ENCODE results near the gene HEBP2.

The HEBP2 gene

DNA sequence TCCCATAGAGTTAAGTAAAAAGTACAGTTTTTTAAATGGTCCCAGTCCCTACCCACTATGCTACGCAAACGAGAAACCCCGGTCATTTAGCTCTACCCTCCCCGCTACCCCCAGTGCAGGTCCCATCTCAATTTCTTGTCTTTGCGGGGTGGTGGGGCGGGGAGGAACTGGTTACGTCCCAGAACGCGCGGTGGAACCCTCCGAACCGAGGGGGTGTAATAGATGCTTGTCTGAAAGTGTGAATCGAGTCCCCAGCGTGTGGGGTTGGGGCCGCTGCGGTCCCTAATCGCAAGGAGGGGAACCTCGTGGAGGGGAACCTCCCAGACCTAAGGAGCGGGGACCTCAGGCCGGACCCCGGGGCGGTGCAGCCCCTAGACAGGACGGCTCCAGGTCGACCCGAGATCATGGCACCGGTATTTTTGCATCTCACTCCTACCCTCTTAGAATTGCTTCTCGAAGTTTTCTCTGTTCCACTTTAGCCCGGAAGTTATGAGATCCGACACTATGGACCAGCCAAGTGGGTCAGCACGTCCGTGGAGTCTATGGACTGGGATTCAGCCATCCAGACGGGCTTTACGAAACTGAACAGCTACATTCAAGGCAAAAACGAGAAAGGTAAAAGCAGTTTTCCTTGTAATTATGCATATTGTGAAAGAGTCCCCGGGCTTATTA is 779 bp downstream of the HEBP2 start:
- no peaks in the 10 kb centered on the region for H4K20me1 ChIP-seq (ENCODE audit: insufficient read depth)
- peak overlapping the region; percentile 86; the same call in 1 of the 2 replicates for H3K9ac ChIP-seq
- H3K36me3 ChIP-seq (ENCODE audit: insufficient read depth), result no peaks in the 10 kb centered on the region
- peak overlapping the region; percentile 7; the same call in 1 of the 2 replicates for H3K27ac ChIP-seq
- peaks cover 9% of the 10 kb centered on the region for H3K4me1 ChIP-seq (ENCODE audit: low read depth, poor library complexity, severe bottlenecking)
- no peaks in the 10 kb centered on the region for H3K27me3 ChIP-seq (ENCODE audit: insufficient read depth, low read depth)
- no peak overlapping the region for H3K4me3 ChIP-seq (IDR thresholded peaks at IDR 0.05; ENCODE audit: insufficient read depth, low read depth, low read length)
- no peaks in the 10 kb centered on the region for H3K79me2 ChIP-seq (ENCODE audit: insufficient read depth, low read depth)
- H2AFZ ChIP-seq (ENCODE audit: low read depth), result peak overlapping the region; percentile 100
- TF ChIP-seq, protein P1, sequence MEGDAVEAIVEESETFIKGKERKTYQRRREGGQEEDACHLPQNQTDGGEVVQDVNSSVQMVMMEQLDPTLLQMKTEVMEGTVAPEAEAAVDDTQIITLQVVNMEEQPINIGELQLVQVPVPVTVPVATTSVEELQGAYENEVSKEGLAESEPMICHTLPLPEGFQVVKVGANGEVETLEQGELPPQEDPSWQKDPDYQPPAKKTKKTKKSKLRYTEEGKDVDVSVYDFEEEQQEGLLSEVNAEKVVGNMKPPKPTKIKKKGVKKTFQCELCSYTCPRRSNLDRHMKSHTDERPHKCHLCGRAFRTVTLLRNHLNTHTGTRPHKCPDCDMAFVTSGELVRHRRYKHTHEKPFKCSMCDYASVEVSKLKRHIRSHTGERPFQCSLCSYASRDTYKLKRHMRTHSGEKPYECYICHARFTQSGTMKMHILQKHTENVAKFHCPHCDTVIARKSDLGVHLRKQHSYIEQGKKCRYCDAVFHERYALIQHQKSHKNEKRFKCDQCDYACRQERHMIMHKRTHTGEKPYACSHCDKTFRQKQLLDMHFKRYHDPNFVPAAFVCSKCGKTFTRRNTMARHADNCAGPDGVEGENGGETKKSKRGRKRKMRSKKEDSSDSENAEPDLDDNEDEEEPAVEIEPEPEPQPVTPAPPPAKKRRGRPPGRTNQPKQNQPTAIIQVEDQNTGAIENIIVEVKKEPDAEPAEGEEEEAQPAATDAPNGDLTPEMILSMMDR (conservative IDR thresholded peaks at IDR 0.05; ENCODE audit: low read depth, low read length), result no peak
- H3K4me2 ChIP-seq, result peak overlapping the region; percentile 80

DNA sequence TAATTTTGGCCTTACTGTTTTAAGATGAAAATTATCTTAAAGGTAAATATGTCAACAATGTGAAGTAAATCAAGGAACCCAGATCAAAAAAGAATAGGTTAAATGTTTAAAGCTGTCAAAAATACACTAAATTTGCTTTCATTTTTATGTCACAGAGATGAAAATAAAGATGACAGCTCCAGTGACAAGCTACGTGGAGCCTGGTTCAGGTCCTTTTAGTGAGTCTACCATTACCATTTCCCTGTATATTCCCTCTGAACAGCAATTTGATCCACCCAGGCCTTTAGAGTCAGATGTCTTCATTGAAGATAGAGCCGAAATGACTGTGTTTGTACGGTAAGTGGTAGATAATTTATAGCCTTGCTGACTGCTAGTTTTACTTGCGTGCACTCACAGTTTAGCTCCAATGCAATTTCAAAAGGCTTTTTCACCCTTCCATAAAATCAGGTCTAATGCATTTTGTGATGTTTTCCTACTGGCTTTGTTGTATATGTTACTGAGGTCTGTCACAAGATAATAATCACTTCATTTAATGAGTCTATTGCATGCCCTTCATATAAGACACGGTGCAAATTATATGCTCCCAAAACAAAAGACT is 1.9 kb downstream of the HEBP2 start:
- H3K79me2 ChIP-seq (ENCODE audit: insufficient read depth, low read depth), result no peaks in the 10 kb centered on the region
- no peak overlapping the region for H3K4me3 ChIP-seq (IDR thresholded peaks at IDR 0.05; ENCODE audit: insufficient read depth, low read depth, low read length)
- H3K4me2 ChIP-seq, result no peak overlapping the region
- H3K27me3 ChIP-seq (ENCODE audit: insufficient read depth, low read depth), result no peaks in the 10 kb centered on the region
- H3K9ac ChIP-seq, result no peak overlapping the region
- H3K27ac ChIP-seq, result no peak overlapping the region
- no peaks in the 10 kb centered on the region for H3K36me3 ChIP-seq (ENCODE audit: insufficient read depth)
- peaks cover 9% of the 10 kb centered on the region for H3K4me1 ChIP-seq (ENCODE audit: low read depth, poor library complexity, severe bottlenecking)
- TF ChIP-seq, protein P1 (conservative IDR thresholded peaks at IDR 0.05; ENCODE audit: low read depth, low read length), result no peak
- H2AFZ ChIP-seq (ENCODE audit: low read depth), result no peak overlapping the region
- H4K20me1 ChIP-seq (ENCODE audit: insufficient read depth), result no peaks in the 10 kb centered on the region

DNA sequence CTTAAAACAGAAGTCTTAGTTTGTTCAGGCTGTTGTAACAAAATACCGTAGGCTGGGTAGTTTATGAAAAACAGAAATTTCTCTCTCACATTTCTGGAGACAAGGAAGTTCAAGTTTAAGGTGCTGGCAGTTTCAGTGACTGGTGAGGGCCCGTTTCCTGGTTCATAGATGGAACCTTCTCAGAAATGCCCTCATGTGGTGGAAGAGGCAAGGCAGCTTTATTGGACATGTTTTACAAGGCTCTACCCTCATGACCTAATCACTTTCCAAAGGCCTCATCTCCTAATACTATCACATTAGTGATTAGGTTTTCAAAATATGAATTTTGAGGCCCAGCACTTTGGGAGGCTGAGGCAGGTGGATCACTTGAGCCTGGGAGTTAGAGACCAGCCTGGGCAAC is 2.4 kb downstream of the HEBP2 start:
- no peaks in the 10 kb centered on the region for H3K27me3 ChIP-seq (ENCODE audit: insufficient read depth, low read depth)
- no peaks in the 10 kb centered on the region for H4K20me1 ChIP-seq (ENCODE audit: insufficient read depth)
- TF ChIP-seq, protein P1 (conservative IDR thresholded peaks at IDR 0.05; ENCODE audit: low read depth, low read length), result no peak
- H3K9ac ChIP-seq, result no peak overlapping the region
- H2AFZ ChIP-seq (ENCODE audit: low read depth), result no peak overlapping the region
- no peak overlapping the region for H3K4me2 ChIP-seq
- H3K36me3 ChIP-seq (ENCODE audit: insufficient read depth), result no peaks in the 10 kb centered on the region
- peaks cover 9% of the 10 kb centered on the region for H3K4me1 ChIP-seq (ENCODE audit: low read depth, poor library complexity, severe bottlenecking)
- H3K27ac ChIP-seq, result no peak overlapping the region
- no peaks in the 10 kb centered on the region for H3K79me2 ChIP-seq (ENCODE audit: insufficient read depth, low read depth)
- no peak overlapping the region for H3K4me3 ChIP-seq (IDR thresholded peaks at IDR 0.05; ENCODE audit: insufficient read depth, low read depth, low read length)

DNA sequence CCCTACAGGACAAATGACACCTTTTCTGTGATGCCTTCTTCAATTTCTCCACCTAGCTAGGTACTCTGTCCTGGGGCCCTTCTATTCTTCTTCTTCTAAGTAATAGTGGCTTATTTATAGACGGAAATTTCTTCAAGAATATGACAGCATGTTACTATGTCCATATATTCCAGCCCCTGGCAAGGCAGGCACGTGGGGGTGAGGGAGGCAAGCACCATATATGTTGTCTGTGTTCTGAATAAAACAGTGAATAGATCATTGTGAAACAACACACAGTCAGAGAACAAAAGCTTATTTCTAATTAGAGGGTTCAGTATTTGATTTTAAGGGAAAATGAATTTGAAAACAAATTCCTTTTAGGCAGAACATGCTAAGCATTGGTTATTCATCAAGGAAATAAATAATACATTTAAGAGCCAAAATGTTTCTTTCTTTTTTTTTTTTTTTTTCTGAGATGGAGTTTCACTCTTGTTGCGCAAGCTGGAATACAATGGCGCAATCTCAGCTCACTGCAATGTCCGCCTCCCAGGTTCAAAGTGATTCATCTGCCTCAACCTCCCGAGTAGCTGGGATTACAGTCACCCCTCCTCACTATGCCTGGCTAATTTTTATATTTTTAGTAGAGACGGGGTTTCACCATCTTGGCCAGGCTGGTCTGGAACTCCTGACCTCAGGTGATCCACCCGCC is 6.2 kb downstream of the HEBP2 start:
- no peak overlapping the region for H2AFZ ChIP-seq (ENCODE audit: low read depth)
- no peaks in the 10 kb centered on the region for H3K79me2 ChIP-seq (ENCODE audit: insufficient read depth, low read depth)
- no peak overlapping the region for H3K27ac ChIP-seq
- no peak overlapping the region for H3K4me2 ChIP-seq
- no peaks in the 10 kb centered on the region for H3K36me3 ChIP-seq (ENCODE audit: insufficient read depth)
- H3K4me1 ChIP-seq (ENCODE audit: low read depth, poor library complexity, severe bottlenecking), result peaks cover 6% of the 10 kb centered on the region
- H4K20me1 ChIP-seq (ENCODE audit: insufficient read depth), result no peaks in the 10 kb centered on the region
- TF ChIP-seq, protein P1 (conservative IDR thresholded peaks at IDR 0.05; ENCODE audit: low read depth, low read length), result no peak
- H3K27me3 ChIP-seq (ENCODE audit: insufficient read depth, low read depth), result no peaks in the 10 kb centered on the region
- H3K9ac ChIP-seq, result no peak overlapping the region
- H3K4me3 ChIP-seq (IDR thresholded peaks at IDR 0.05; ENCODE audit: insufficient read depth, low read depth, low read length), result no peak overlapping the region
